Neural crest cell (in vitro differentiated cells): ENCODE results near the gene C2orf49. TPM values are rescaled to one million over a fixed set of nuclear protein-coding genes. Genes with fewer than 3 reads are reported as not detected.

Source experiments
- DNase-seq: peaks from one replicate; pipeline ENCODE4 v3.0.0; 2021; ENCODE audit warnings: low read depth, mixed read lengths, low spot score
- H3K27ac Mint-ChIP-seq: one replicate; pipeline ENCODE4 v1.8.0; 2021; ENCODE audit warnings: mild to moderate bottlenecking, mixed read lengths; ENCODE audit not compliant: unreplicated experiment
- H3K27me3 Mint-ChIP-seq: 2 replicates; pipeline ENCODE4 v1.8.0; 2021; ENCODE audit warnings: low read depth, mild to moderate bottlenecking, mixed read lengths
- H3K36me3 Mint-ChIP-seq: 2 replicates; pipeline ENCODE4 v1.8.0; 2021; ENCODE audit warnings: low read depth, mild to moderate bottlenecking, mixed read lengths
- H3K4me1 Mint-ChIP-seq: 2 replicates; pipeline ENCODE4 v1.8.0; 2021; ENCODE audit warnings: mixed read lengths
- H3K4me3 Mint-ChIP-seq: one replicate; pipeline ENCODE4 v1.8.0; 2021; ENCODE audit warnings: mild to moderate bottlenecking, mixed read lengths
- H3K9me3 Mint-ChIP-seq: 2 replicates; pipeline ENCODE4 v1.8.0; 2021; ENCODE audit warnings: mixed read lengths
- total RNA-seq: library from RNA; stranded (reverse); gene quantifications from 2 replicates; pipeline ENCODE4 v1.2.1, GENCODE V29; 2021
- TF ChIP-seq, protein P1 (sequence below): fragments of 200-600 bp; sonication (generic); conservative IDR thresholded peaks from 2 replicates; pipeline ENCODE4 v1.5.0; 2021; ENCODE audit warnings: antibody characterized with exemption, mild to moderate bottlenecking

Gene C2orf49
- total RNA-seq, 1 donor from 2014 or later, result 19.9 TPM

DNA sequence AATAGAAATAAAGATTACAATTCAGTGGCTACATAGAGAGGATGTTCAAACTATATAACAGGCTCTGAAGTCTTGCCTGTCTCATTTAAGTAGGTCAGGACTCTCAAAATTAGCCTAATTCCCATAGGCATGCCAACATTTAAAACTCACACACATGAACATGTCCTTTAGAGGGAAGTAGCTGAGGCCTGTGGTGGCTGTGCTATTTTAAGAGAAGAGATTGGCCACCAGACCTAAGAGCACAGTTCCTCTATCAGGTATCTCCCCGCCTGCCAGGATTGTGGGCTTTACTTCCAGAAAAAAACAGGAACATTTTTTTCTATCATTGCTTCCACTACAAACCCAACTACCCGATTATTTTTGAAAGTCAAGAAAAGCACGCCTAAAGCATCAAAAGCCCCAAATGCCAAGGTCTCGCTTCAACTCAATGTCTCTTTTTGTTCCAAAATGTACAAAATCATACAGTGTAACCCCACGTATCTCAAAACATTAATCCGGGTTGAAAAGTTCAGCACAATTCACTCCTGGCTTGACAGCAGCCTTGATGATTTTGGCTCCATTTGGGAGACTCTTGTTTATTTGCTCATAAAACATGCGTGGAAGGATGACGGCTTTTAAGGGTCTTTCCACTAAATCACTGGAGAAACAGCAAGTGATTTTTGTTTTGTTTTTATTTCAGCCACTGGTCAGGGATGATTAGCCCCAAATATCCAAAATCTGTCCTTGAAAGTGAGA, 46.3 kb downstream of the C2orf49 start:
- DNase-seq, result no peak
- no peaks in the 10 kb centered on the region for H3K36me3 Mint-ChIP-seq
- no peaks in the 10 kb centered on the region for H3K4me1 Mint-ChIP-seq
- no peaks in the 10 kb centered on the region for H3K9me3 Mint-ChIP-seq
- H3K27ac Mint-ChIP-seq, result no peak overlapping the region
- TF ChIP-seq, protein P1, sequence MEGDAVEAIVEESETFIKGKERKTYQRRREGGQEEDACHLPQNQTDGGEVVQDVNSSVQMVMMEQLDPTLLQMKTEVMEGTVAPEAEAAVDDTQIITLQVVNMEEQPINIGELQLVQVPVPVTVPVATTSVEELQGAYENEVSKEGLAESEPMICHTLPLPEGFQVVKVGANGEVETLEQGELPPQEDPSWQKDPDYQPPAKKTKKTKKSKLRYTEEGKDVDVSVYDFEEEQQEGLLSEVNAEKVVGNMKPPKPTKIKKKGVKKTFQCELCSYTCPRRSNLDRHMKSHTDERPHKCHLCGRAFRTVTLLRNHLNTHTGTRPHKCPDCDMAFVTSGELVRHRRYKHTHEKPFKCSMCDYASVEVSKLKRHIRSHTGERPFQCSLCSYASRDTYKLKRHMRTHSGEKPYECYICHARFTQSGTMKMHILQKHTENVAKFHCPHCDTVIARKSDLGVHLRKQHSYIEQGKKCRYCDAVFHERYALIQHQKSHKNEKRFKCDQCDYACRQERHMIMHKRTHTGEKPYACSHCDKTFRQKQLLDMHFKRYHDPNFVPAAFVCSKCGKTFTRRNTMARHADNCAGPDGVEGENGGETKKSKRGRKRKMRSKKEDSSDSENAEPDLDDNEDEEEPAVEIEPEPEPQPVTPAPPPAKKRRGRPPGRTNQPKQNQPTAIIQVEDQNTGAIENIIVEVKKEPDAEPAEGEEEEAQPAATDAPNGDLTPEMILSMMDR, result no peak
- no peaks in the 10 kb centered on the region for H3K27me3 Mint-ChIP-seq
- no peak overlapping the region for H3K4me3 Mint-ChIP-seq

DNA sequence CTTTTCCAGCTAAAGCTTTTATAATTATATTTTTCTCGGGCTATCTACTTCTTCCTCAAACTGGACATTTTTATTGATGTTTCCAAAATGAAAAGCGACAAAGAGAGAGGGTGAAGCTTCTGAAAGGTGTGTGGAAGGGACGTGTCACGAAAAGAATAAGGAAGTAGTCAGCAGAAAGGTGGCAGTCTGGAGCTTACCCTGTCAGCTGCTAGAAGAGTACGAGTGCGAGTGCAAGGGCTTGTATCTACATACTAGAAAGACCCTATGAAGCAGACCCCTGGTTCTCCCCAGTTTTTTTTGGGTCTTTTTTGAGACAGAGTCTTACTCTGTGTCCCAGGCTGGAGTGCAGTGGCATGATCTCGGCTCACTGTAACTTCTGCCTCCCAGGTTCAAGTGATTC, 46.9 kb downstream of the C2orf49 start:
- Mint-ChIP-seq H3K4me1 (no peaks in the 10 kb centered on the region), H3K27me3 (no peaks in the 10 kb centered on the region), H3K36me3 (no peaks in the 10 kb centered on the region), H3K27ac (no peak overlapping the region), H3K4me3 (no peak overlapping the region), H3K9me3 (no peaks in the 10 kb centered on the region)
- TF ChIP-seq, protein P1, result no peak
- DNase-seq, result no peak

DNA sequence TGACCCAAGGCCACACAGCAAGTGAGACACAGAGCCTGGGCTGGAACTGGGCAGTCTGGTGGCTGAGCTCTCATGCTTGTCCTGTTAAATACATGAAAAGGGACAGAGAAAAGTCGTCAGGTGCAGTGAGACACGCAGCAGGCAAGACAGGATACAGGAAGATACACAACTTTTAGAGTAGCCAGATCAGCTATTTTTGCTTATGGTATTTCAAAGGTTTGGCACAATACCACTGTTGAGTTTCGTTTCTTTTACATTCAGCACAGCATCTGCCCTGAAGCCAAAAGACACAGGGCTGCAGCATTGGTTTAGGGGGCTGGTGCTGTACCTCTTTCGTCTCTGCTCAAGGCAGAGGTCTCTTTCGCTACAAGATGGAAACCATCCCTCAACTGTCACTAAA, 47.5 kb downstream of the C2orf49 start:
- DNase-seq, result no peak
- Mint-ChIP-seq H3K9me3 (no peaks in the 10 kb centered on the region), H3K4me1 (no peaks in the 10 kb centered on the region), H3K36me3 (no peaks in the 10 kb centered on the region), H3K27me3 (no peaks in the 10 kb centered on the region), H3K4me3 (no peak overlapping the region), H3K27ac (peak overlapping the region; percentile 40)
- TF ChIP-seq, protein P1, result no peak

DNA sequence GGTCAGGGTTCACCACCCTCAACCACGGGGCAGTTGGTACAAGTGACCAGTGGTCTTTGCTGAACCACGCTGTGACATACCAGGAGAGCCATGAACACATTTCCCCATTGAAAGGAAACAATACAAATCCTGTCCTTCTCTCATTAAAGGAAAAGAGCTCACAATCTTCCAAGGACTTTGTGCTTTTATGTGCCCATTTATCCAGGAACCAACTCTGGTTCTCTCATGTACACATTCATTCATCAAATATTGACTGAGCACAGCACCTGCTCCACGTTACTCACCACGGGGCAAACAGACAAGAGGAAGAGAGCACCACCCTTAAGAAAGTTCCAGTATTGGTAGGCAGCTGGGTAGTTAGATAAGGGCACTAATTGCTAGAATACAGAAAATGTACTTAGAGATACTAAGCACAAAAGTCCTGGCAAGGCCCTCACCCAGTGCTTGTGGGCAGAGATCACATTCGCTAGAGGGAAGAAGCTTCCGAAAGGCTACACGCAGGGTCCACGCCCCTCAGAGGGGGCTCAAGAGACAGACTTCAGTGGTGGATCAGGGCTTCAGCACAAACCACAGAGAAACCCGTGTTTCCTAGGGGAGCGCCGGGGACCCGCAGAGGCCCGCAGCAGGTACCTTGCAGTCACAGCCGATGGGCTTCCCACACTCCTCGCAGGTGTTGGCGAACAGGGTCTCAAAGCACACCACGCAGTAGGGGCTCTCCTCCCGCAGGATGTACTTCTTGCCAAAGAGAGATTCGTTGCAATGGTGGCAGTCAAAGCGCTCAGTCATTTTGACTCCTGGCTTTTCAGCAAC, 48.6 kb downstream of the C2orf49 start:
- no peak overlapping the region for H3K4me3 Mint-ChIP-seq
- H3K36me3 Mint-ChIP-seq, result no peaks in the 10 kb centered on the region
- TF ChIP-seq, protein P1, result no peak
- no peak for DNase-seq
- no peaks in the 10 kb centered on the region for H3K27me3 Mint-ChIP-seq
- no peaks in the 10 kb centered on the region for H3K4me1 Mint-ChIP-seq
- H3K9me3 Mint-ChIP-seq, result no peaks in the 10 kb centered on the region
- H3K27ac Mint-ChIP-seq, result no peak overlapping the region

DNA sequence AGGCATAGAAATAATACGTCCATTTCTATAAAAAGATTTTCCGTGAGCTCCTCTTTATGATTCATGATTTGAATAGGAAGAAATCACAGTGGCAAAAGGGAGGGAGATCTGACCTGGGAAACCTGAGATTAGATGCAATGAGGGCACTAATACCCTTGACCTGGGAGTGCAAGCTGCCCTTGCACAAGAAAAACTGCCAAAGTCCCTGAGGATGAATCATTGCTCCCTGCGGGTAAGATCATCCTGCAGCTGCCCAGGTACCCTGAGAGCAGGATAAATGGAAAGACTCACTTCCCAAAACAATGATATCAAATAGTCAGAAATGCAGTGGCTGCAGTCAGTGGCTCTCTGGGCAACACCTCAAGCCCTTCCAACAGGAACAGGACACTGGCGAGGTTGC, 49.9 kb downstream of the C2orf49 start:
- Mint-ChIP-seq H3K4me3 (no peak overlapping the region), H3K27ac (no peak overlapping the region), H3K9me3 (no peaks in the 10 kb centered on the region), H3K27me3 (no peaks in the 10 kb centered on the region), H3K36me3 (no peaks in the 10 kb centered on the region), H3K4me1 (no peaks in the 10 kb centered on the region)
- no peak for DNase-seq
- TF ChIP-seq, protein P1, result no peak
